PC-3 (cell line): ENCODE measurements around the gene CD300C. TPM values are rescaled to one million over a fixed set of nuclear protein-coding genes. Genes with fewer than 3 reads are reported as not detected.
A peak's percentile ranks its signal among the peaks of the same experiment; 100 is the strongest.

Experiments
- ATAC-seq: fragments of 200-7000 bp; cut with Tn5 transposase; 2 replicates; pipeline ENCODE4 v1.9.1; 2020; ENCODE audit warnings: mild to moderate bottlenecking, moderate library complexity
- BruUV-seq: library from RNA; stranded (reverse); fragments of 400-500 nt; replicated peaks from 2 replicates; lab custom pipeline; 2021; lab: Mats Ljungman, UMichigan
- CTCF ChIA-PET: fragments of 300-600 bp; sonication (Branson Sonifier 250); formaldehyde crosslinking; loops from one replicate; lab custom pipeline; 2022; ENCODE audit warnings: antibody characterized with exemption; lab: Charles Lee
- POLR2A ChIA-PET: fragments of 300-600 bp; sonication (Branson Sonifier 250); formaldehyde crosslinking; loops from one replicate; lab custom pipeline; 2022; ENCODE audit warnings: antibody characterized with exemption; ENCODE audit not compliant: unreplicated experiment; lab: Charles Lee
- DNase-seq: peaks from one replicate; pipeline ENCODE4 v3.0.0-alpha.2; 2015
- H2AFZ ChIP-seq: fragments of 300-600 bp; sonication (generic); 2 replicates; pipeline ENCODE4 v1.6.0; 2016; ENCODE audit warnings: antibody characterized with exemption, low read length
- H3F3A ChIP-seq: fragments of 300-600 bp; sonication (generic); one replicate; pipeline ENCODE4 v1.6.0; 2017; ENCODE audit warnings: antibody characterized with exemption, low read length, control low read depth, mild to moderate bottlenecking; ENCODE audit not compliant: unreplicated experiment
- H3K27ac ChIP-seq: fragments of 300-600 bp; sonication (generic); 2 replicates; pipeline ENCODE4 v1.5.1; 2016; ENCODE audit warnings: mild to moderate bottlenecking, low read length
- H3K27me3 ChIP-seq: fragments of 300-600 bp; sonication (generic); 2 replicates; pipeline ENCODE4 v1.6.1; 2016; ENCODE audit warnings: low read length, mixed read lengths
- H3K36me3 ChIP-seq: fragments of 300-600 bp; sonication (generic); 2 replicates; pipeline ENCODE4 v1.6.1; 2016; ENCODE audit warnings: low read depth, mixed run types, low read length, mixed read lengths
- H3K4me1 ChIP-seq: fragments of 300-600 bp; sonication (generic); 2 replicates; pipeline ENCODE4 v1.5.1; 2016; ENCODE audit warnings: low read length; ENCODE audit not compliant: insufficient read depth
- H3K4me2 ChIP-seq: fragments of 300-600 bp; sonication (generic); 2 replicates; pipeline ENCODE4 v1.6.0; 2016; ENCODE audit warnings: low read length
- H3K4me3 ChIP-seq: fragments of 300-600 bp; sonication (generic); 2 replicates; pipeline ENCODE4 v1.5.1; 2016; ENCODE audit warnings: mild to moderate bottlenecking, low read length, mixed read lengths
- H3K79me2 ChIP-seq: fragments of 300-600 bp; sonication (generic); 2 replicates; pipeline ENCODE4 v1.6.1; 2017; ENCODE audit warnings: low read length, mixed read lengths
- H3K9ac ChIP-seq: fragments of 300-600 bp; sonication (generic); 2 replicates; pipeline ENCODE4 v1.6.0; 2016; ENCODE audit warnings: mild to moderate bottlenecking, low read length
- H3K9me2 ChIP-seq: fragments of 300-600 bp; sonication (generic); replicated peaks from 2 replicates; pipeline ENCODE4 v1.6.1; 2016; ENCODE audit warnings: mixed run types, low read length, mixed read lengths
- H3K9me3 ChIP-seq: fragments of 300-600 bp; sonication (generic); 2 replicates; pipeline ENCODE4 v1.6.1; 2016; ENCODE audit warnings: low read length, mixed read lengths
- H4K20me1 ChIP-seq: fragments of 300-600 bp; sonication (generic); 2 replicates; pipeline ENCODE4 v1.6.1; 2016; ENCODE audit warnings: low read length, mixed read lengths
- CTCF ChIP-seq: fragments of 300-600 bp; sonication (generic); conservative IDR thresholded peaks from 2 replicates; pipeline ENCODE4 v1.5.1; 2017; ENCODE audit warnings: antibody characterized with exemption, low read depth, mild to moderate bottlenecking, low read length
- EZH2 ChIP-seq: fragments of 300-600 bp; sonication (generic); IDR thresholded peaks from one replicate; pipeline ENCODE4 v1.6.1; 2017; ENCODE audit warnings: antibody characterized with exemption, mild to moderate bottlenecking, low read length; ENCODE audit not compliant: unreplicated experiment
- EZH2phosphoT487 ChIP-seq: fragments of 300-600 bp; sonication (generic); IDR thresholded peaks from 2 replicates; pipeline ENCODE4 v1.6.1; 2018; ENCODE audit warnings: mild to moderate bottlenecking, antibody characterized with exemption, low read length, borderline replicate concordance
- intact Hi-C: fragments of 100-400 bp; cut with micrococcal nuclease; formaldehyde crosslinking; loops from 2 replicates; pipeline ENCODE4 v1.9.0; 2023
- total RNA-seq: library from RNA; depleted of rRNA; stranded (reverse); fragments of >200 nt; gene quantifications from 2 replicates; pipeline ENCODE4 v1.2.3, GENCODE V29; 2014; rRNA removed

The CD300C gene
- total RNA-seq, 1 experiment from 2014 or later, result not detected

DNA sequence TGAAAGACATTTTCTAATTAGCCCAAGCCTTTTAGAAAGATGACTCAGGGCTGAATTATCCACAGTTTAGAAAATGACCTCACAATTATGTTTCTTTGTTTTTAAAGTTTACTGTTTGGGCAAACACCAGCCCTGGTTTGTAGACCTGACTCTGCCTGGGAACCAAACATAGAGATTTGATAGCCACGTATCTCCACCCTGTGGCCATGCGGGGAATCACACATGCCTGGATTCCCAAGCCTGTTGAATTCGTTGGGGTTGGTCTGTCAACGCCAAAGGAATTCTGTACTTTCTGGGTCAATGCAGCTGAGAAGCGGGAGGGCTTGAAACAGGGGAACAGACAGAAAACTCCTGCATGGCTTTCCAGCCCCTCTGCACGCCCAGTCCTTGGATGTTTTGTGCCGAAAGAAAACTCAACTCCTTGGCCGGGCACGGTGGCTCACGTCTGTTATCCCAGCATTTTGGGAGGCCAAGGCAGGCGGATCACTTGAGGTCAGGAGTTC, 52.5 kb downstream of the CD300C start:
- intact Hi-C loops, result loop anchor here (1.0 to 2.0 kb wide), 6 partner anchors 36 to 192 kb away; no protein-coding TSS in a partner anchor
- ATAC-seq, result peak; percentile 97
- Histone ChIP-seq H4K20me1 (no peaks in the 10 kb centered on the region), H3K79me2 (no peaks in the 10 kb centered on the region), H3K4me1 (no peaks in the 10 kb centered on the region), H3K9me3 (no peaks in the 10 kb centered on the region), H3K36me3 (no peaks in the 10 kb centered on the region), H3K4me3 (no peak overlapping the region), H3F3A (no peaks in the 10 kb centered on the region), H3K27ac (no peak overlapping the region), H3K9ac (no peak overlapping the region), H3K9me2 (no peaks in the 10 kb centered on the region), H3K4me2 (peak overlapping the region; percentile 4; the same call in 1 of the 2 replicates), H2AFZ (no peak overlapping the region), H3K27me3 (peaks cover 13% of the 10 kb centered on the region)
- peak; percentile 88 for DNase-seq
- TF ChIP-seq EZH2phosphoT487 (no peak), CTCF (peak; percentile 96), EZH2 (no peak)
- no TSS peak for BruUV-seq
- POLR2A ChIA-PET, result no interaction called here
- CTCF ChIA-PET, result interaction anchor here (0.6 to 1.1 kb wide), 2 partner anchors 32 to 125 kb away, joined by 3 to 5 read pairs; no protein-coding TSS in a partner anchor

DNA sequence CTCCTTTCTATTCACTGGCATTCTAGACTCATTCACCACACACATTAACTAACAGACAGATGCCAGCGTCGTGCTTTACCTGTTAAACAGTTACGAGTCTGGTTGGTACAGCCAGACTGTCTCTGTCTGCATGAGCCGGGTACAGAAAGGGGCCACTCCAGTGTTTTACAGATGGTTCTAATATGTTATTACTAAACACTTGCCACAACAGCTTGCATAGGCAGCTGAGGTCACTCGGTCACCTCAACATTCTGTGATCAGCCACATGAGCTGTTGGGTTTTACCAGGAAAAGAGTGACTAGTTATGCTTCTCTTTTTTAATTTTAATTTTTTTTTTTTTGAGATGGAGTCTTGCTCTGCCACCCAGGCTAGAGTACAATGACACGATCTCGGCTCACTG, 54.3 kb downstream of the CD300C start:
- Histone ChIP-seq H3K27ac (no peak overlapping the region), H3K9me2 (no peaks in the 10 kb centered on the region), H3K4me3 (no peak overlapping the region), H3K4me2 (no peak overlapping the region), H3K27me3 (peaks cover 14% of the 10 kb centered on the region), H3K4me1 (no peaks in the 10 kb centered on the region), H3F3A (no peaks in the 10 kb centered on the region), H3K79me2 (no peaks in the 10 kb centered on the region), H4K20me1 (no peaks in the 10 kb centered on the region), H3K9me3 (no peaks in the 10 kb centered on the region), H3K9ac (no peak overlapping the region), H2AFZ (no peak overlapping the region), H3K36me3 (no peaks in the 10 kb centered on the region)
- intact Hi-C loops, result loop anchor here (2.0 kb wide), 1 partner anchor 41 kb away; no protein-coding TSS in a partner anchor
- ATAC-seq (no peak), DNase-seq (no peak)
- TF ChIP-seq EZH2phosphoT487, result no peak
- no peak for TF ChIP-seq CTCF
- no peak for TF ChIP-seq EZH2
- BruUV-seq, result no TSS peak
- POLR2A ChIA-PET, result no interaction called here
- CTCF ChIA-PET, result interaction anchor here (0.6 to 1.1 kb wide), 2 partner anchors 116 to 124 kb away, joined by 3 to 4 read pairs; partner anchors contain the start of gene GPR142

Other genes with a start within 250 kb of the CD300C start
- gene KIF19, start 219.9 kb downstream of the CD300C start, total RNA-seq, result not detected in 2 replicates
- gene BTBD17, start 184.2 kb downstream of the CD300C start, total RNA-seq, result not detected in 2 replicates
- not detected in 2 replicates for gene GPR142, start 178.6 kb downstream of the CD300C start, total RNA-seq
- gene GPRC5C, start 114.0 kb downstream of the CD300C start, total RNA-seq, result 209 and 210 TPM in 2 replicates
- not detected in 2 replicates for gene CD300A, start 79.5 kb downstream of the CD300C start, total RNA-seq
- not detected in 2 replicates for gene CD300LB, start 14.6 kb downstream of the CD300C start, total RNA-seq
- not detected in 2 replicates for gene CD300H, start 21.4 kb upstream of the CD300C start, total RNA-seq
- not detected in 2 replicates for gene CD300LD, start 46.2 kb upstream of the CD300C start, total RNA-seq
- not detected in 2 replicates for gene CD300E, start 77.6 kb upstream of the CD300C start, total RNA-seq
- not detected in 2 replicates for gene CD300LF, start 166.8 kb upstream of the CD300C start, total RNA-seq
- 0.17 and 0.66 TPM in 2 replicates for gene RAB37, start 191.1 kb upstream of the CD300C start, total RNA-seq
- 75.0 and 116 TPM in 2 replicates for gene NHERF1, start 202.5 kb upstream of the CD300C start, total RNA-seq
- 47.2 and 55.4 TPM in 2 replicates for gene NAT9, start 230.2 kb upstream of the CD300C start, total RNA-seq